ENCODE results near the gene HLA-DOA. TPM values are rescaled to one million over a fixed set of nuclear protein-coding genes. Genes with fewer than 3 reads are reported as not detected.

HLA-DOA gene
- total RNA-seq, 1 donor from 2014 or later: 1.6 TPM

DNA sequence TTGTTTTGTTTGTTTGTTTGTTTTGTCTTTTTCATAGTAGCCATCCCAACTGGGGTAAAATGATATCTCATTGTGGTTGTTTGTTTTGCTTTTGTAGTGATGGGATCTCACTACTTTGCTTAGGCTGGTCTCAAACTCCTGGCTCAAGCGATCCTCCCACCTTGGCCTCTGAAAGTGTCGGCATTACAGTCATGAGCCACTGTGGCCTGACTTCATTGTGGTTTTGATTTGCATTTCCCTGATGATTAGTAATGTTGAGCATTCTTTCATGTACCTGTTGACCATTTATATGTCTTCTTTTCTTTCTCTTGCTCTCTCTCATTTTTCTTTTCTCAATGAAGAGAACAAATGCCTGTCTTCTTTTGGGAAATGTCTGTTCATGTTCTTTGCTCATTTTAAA lies 30.8 kb upstream of the HLA-DOA start:
- TF ChIP-seq, protein P1, sequence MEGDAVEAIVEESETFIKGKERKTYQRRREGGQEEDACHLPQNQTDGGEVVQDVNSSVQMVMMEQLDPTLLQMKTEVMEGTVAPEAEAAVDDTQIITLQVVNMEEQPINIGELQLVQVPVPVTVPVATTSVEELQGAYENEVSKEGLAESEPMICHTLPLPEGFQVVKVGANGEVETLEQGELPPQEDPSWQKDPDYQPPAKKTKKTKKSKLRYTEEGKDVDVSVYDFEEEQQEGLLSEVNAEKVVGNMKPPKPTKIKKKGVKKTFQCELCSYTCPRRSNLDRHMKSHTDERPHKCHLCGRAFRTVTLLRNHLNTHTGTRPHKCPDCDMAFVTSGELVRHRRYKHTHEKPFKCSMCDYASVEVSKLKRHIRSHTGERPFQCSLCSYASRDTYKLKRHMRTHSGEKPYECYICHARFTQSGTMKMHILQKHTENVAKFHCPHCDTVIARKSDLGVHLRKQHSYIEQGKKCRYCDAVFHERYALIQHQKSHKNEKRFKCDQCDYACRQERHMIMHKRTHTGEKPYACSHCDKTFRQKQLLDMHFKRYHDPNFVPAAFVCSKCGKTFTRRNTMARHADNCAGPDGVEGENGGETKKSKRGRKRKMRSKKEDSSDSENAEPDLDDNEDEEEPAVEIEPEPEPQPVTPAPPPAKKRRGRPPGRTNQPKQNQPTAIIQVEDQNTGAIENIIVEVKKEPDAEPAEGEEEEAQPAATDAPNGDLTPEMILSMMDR (conservative IDR thresholded peaks at IDR 0.05; ENCODE audit: low read depth, low read length): no peak
- H3K4me3 ChIP-seq (ENCODE audit: low read depth, low read length): no peak overlapping the region
- DNase-seq (ENCODE audit: low read depth): no peak

DNA sequence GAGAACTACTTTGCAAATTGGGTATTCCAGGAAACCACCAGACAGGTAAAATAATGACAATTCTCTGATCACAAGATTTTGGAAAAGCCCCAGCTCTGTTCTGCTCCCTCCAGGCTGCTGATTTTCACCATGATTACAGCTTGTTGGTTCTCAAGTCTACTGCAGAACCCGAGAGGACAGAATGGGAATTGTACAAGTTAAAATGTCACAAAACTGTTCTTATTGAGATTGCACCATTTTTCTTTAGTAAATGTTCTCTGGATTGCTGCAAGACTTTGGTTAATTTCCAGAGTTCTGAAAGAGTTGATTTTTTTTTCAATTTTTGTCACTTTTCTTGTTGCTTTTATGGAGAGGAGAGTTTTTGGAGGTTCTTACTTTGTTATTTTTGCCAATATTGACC lies 27.1 kb upstream of the HLA-DOA start:
- TF ChIP-seq, protein P1 (conservative IDR thresholded peaks at IDR 0.05; ENCODE audit: low read depth, low read length): no peak
- DNase-seq (ENCODE audit: low read depth): no peak
- no peak overlapping the region for H3K4me3 ChIP-seq (ENCODE audit: low read depth, low read length)

DNA sequence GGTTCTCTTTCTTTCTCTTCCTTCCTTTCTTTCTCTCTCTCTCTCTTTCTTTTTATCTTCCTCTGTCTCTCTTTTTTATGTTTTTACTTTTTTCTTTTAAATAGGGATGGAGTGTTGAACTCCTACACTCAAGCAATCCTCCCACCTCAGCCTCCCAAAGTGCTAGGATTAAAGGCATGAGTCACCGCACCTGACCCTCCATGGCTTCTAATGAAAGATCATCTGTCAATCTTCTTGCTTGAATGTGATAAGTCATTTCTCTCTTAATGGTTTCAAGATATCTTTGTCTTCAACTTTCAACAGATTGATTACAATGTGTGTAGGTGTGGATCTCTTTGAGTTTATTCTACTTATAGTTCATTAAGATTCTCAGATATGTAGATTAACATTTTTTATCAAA lies 25.2 kb upstream of the HLA-DOA start:
- no peak overlapping the region for H3K4me3 ChIP-seq (ENCODE audit: low read depth, low read length)
- TF ChIP-seq, protein P1 (conservative IDR thresholded peaks at IDR 0.05; ENCODE audit: low read depth, low read length): no peak
- DNase-seq (ENCODE audit: low read depth): no peak

GRCh38 chr6:33030245-33030644 lies 20.9 kb upstream of the HLA-DOA start:
- H3K4me3 ChIP-seq (ENCODE audit: low read depth, low read length): no peak overlapping the region
- DNase-seq (ENCODE audit: low read depth): no peak
- TF ChIP-seq, protein P1 (conservative IDR thresholded peaks at IDR 0.05; ENCODE audit: low read depth, low read length): no peak

DNA sequence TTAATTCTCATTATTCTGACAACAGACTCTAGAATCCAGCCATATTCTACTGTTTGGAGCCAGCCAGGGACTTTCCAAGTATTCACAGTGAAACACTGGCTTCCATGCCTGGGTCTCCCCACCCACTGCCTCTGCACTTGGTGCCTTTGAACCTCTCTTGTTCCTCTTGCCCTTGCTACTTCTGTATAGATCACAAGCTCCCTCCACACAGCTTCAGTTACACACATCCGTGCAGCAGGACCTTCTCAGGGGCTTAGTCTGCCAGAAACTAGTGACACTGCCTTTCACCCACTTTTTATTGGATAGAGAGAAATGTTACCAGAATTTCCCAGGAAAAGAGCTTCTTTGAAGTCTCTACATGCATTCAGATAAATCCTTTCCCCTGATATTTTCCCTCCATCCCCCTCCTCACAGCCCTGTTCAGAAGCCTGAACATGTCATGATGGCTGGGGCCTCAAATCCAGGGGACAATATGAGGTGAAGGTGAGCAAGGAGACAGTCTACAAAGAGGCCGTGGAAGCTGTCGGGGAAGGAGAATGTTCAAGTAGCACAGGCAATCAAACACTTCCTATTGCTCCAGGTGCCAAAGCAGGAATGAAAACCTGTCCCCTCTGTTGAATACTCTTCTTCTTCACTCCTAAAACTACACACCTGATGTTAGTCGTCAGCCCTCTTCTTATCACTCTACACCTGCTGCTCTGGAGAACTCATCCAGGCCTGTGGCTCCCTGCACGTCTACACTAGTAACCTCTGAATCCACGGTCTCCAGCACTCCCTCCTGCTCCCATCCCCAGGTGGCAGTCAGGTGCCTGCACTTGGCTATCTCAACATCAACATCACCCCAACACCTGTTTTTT lies 20.2 kb upstream of the HLA-DOA start:
- DNase-seq (ENCODE audit: low read depth): no peak

GRCh38 chr6:33028220-33028849 lies 18.9 kb upstream of the HLA-DOA start:
- no peak overlapping the region for H3K4me3 ChIP-seq (ENCODE audit: low read depth, low read length)
- TF ChIP-seq, protein P1 (conservative IDR thresholded peaks at IDR 0.05; ENCODE audit: low read depth, low read length): no peak
- no peak for DNase-seq (ENCODE audit: low read depth)

More for the DNA sequence above, 20.2 kb upstream of the HLA-DOA start:
- no peak overlapping the region for H3K4me3 ChIP-seq (ENCODE audit: low read depth, low read length)
- TF ChIP-seq, protein P1 (conservative IDR thresholded peaks at IDR 0.05; ENCODE audit: low read depth, low read length): no peak

Measured in epithelial cell of proximal tubule (primary cell).